Neural crest cell (in vitro differentiated cells): ENCODE measurements around the gene ATXN7L1. TPM values are rescaled to one million over a fixed set of nuclear protein-coding genes. Genes with fewer than 3 reads are reported as not detected.

ENCODE experiments used
- DNase-seq: peaks from one replicate; pipeline ENCODE4 v3.0.0; 2021; ENCODE audit warnings: low read depth, mixed read lengths, low spot score
- H3K27ac Mint-ChIP-seq: one replicate; pipeline ENCODE4 v1.8.0; 2021; ENCODE audit warnings: mild to moderate bottlenecking, mixed read lengths; ENCODE audit not compliant: unreplicated experiment
- H3K27me3 Mint-ChIP-seq: 2 replicates; pipeline ENCODE4 v1.8.0; 2021; ENCODE audit warnings: low read depth, mild to moderate bottlenecking, mixed read lengths
- H3K36me3 Mint-ChIP-seq: 2 replicates; pipeline ENCODE4 v1.8.0; 2021; ENCODE audit warnings: low read depth, mild to moderate bottlenecking, mixed read lengths
- H3K4me1 Mint-ChIP-seq: 2 replicates; pipeline ENCODE4 v1.8.0; 2021; ENCODE audit warnings: mixed read lengths
- H3K4me3 Mint-ChIP-seq: one replicate; pipeline ENCODE4 v1.8.0; 2021; ENCODE audit warnings: mild to moderate bottlenecking, mixed read lengths
- H3K9me3 Mint-ChIP-seq: 2 replicates; pipeline ENCODE4 v1.8.0; 2021; ENCODE audit warnings: mixed read lengths
- total RNA-seq: library from RNA; stranded (reverse); gene quantifications from 2 replicates; pipeline ENCODE4 v1.2.1, GENCODE V29; 2021
- TF ChIP-seq, protein P1 (sequence below): fragments of 200-600 bp; sonication (generic); conservative IDR thresholded peaks from 2 replicates; pipeline ENCODE4 v1.5.0; 2021; ENCODE audit warnings: antibody characterized with exemption, mild to moderate bottlenecking

The ATXN7L1 gene
- total RNA-seq, 1 donor from 2014 or later, result 14.4 TPM

DNA sequence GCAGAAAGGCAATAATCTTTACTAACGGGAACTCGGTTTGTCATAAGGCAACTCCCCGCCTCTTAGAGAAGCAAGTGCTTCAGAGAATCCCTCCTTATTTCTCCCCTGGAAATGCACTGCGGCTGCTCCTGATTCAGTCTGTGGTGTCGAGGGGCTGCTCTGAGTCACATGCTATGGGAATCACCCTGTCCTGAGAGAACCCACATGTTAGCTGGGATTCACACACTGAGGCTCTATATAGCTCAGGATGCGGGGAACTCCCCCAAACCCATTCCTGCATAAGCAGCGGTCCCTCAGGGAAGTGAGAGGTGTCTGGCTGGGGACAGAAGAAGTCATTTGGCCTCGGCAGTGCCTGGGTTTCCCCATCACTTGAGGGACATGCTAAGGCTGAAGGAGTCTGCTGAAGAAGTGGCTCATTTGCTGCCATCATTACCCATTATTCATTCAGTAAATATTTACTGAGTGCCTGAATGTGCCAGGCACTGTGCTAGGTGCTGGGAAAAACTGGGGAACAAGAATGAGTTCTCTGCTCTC is 87.5 kb downstream of the ATXN7L1 start:
- Mint-ChIP-seq H3K9me3 (no peaks in the 10 kb centered on the region), H3K27me3 (no peaks in the 10 kb centered on the region), H3K27ac (no peak overlapping the region), H3K4me3 (no peak overlapping the region), H3K36me3 (peaks cover 11% of the 10 kb centered on the region), H3K4me1 (peaks cover 3% of the 10 kb centered on the region)
- DNase-seq, result no peak
- TF ChIP-seq, protein P1, sequence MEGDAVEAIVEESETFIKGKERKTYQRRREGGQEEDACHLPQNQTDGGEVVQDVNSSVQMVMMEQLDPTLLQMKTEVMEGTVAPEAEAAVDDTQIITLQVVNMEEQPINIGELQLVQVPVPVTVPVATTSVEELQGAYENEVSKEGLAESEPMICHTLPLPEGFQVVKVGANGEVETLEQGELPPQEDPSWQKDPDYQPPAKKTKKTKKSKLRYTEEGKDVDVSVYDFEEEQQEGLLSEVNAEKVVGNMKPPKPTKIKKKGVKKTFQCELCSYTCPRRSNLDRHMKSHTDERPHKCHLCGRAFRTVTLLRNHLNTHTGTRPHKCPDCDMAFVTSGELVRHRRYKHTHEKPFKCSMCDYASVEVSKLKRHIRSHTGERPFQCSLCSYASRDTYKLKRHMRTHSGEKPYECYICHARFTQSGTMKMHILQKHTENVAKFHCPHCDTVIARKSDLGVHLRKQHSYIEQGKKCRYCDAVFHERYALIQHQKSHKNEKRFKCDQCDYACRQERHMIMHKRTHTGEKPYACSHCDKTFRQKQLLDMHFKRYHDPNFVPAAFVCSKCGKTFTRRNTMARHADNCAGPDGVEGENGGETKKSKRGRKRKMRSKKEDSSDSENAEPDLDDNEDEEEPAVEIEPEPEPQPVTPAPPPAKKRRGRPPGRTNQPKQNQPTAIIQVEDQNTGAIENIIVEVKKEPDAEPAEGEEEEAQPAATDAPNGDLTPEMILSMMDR, result no peak

DNA sequence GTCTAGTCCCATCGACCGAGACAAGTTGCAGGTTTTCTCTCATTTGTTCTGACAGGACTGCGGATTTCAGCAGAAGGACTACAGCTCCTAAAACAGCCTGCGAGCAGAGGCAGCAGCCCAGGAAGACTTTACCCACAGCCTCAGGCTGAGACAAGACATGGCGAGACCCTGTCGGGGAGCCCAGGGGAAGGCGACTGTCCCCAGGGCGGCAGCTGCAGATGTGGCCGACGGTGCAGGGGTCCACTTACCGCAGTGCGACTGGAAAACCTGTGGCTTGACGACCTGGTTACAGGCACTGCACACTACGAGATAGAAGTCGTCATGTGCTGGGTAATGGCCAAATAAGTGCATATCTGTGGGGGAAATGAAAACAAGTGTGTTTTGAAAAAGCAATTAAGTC is 88.0 kb downstream of the ATXN7L1 start:
- no peaks in the 10 kb centered on the region for H3K9me3 Mint-ChIP-seq
- peaks cover 11% of the 10 kb centered on the region for H3K36me3 Mint-ChIP-seq
- H3K27ac Mint-ChIP-seq, result no peak overlapping the region
- no peak overlapping the region for H3K4me3 Mint-ChIP-seq
- DNase-seq, result no peak
- H3K4me1 Mint-ChIP-seq, result peaks cover 3% of the 10 kb centered on the region
- TF ChIP-seq, protein P1, result no peak
- H3K27me3 Mint-ChIP-seq, result no peaks in the 10 kb centered on the region

DNA sequence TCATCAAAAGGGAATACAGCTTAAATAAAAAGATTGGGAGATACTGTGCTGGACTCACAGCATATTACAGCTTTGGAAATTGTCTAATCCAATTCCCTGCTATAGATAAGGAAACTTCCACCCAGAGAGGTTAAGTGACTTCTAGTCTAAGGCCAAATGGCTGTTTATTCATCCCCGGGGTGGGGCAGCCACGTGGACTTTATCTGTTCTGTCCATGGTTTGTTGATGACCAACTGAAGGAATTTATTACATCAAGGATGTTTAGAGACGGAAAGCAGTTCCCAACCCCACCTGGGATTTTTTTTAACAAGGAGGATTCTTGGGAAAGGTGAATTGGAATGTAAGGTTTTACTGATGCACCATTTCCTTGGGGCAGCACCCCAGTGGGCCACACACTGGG is 88.6 kb downstream of the ATXN7L1 start:
- no peak overlapping the region for H3K4me3 Mint-ChIP-seq
- DNase-seq, result no peak
- H3K36me3 Mint-ChIP-seq, result peaks cover 9% of the 10 kb centered on the region
- no peak overlapping the region for H3K27ac Mint-ChIP-seq
- TF ChIP-seq, protein P1, result no peak
- no peaks in the 10 kb centered on the region for H3K9me3 Mint-ChIP-seq
- no peaks in the 10 kb centered on the region for H3K27me3 Mint-ChIP-seq
- H3K4me1 Mint-ChIP-seq, result peaks cover 3% of the 10 kb centered on the region

DNA sequence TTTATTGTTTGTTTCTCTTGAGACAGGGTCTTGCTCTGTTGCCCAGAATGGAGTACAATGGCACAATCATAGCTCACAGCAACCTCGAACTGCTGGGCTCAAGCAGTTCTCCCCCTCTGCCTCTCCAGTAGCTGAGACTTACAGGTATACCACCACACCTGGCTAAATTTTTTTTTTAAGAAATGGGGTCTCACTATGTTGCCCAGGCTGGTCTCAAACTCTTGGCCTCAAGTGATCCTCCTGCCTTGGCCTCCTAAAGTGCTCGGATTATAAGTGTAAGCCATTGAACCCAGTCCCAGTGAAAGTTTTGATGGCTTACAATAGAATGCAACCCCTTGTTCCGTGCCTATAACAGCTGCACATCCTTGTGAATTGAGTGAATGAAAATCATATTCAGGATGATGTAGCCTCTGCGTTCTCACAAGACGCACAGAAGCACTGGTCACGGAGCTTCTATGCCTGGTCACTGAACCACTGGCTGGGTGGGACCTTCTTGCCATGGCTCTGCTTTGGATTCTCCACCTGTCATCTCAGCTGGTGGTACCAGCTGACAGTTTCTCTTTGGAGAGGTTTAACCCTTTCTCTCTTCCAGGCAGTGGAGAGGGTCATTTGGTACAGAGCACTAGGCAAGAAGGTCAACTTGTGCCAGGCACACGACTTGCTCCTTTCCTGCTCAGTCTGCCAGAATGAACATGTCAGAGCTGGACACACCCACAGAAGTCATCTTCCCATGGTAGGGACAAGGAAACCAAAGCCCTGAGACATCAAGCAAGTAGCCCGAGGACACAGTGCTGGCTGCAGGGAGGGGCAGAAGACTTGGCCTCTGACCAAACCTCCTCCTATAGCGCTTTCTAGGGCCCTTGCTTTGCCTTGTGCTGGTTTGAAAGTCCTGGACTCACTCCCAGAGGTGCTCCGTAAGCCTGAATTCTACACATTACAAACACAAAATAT is 89.6 kb downstream of the ATXN7L1 start:
- no peaks in the 10 kb centered on the region for H3K4me1 Mint-ChIP-seq
- H3K9me3 Mint-ChIP-seq, result no peaks in the 10 kb centered on the region
- H3K27ac Mint-ChIP-seq, result peak overlapping the region; percentile 35
- no peaks in the 10 kb centered on the region for H3K27me3 Mint-ChIP-seq
- peaks cover 9% of the 10 kb centered on the region for H3K36me3 Mint-ChIP-seq
- no peak overlapping the region for H3K4me3 Mint-ChIP-seq
- DNase-seq, result no peak
- TF ChIP-seq, protein P1, result no peak

DNA sequence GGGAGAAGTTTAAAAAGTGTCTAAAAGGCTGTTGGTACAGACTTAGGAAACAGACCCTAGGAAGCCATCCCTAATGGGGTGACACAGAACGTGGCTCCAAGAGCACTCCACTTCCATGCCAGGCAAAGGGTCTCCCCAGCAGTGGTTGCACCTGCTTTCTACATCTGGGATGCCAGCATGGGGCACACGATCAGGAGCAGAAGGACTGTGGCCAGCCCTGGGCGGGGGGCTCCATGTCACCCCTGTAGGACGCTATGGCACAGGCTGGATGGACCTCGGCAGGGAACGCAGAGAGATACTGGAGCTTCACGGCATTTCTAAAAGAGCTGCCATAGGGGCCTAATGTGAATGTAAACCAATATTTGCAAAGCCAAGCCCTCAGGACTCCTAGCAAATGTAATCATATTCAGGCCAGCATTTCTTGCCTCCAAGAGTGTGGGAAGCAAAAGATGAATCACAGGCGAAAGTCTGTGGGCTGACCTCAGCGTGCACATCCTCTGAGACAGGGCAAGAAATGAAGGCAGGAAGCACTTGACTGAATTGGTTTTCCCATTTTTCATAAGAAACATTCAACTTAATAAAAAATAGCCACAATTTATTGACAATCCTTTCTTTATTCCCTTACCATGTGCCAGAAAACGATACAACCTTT is 93.9 kb downstream of the ATXN7L1 start:
- H3K27me3 Mint-ChIP-seq, result no peaks in the 10 kb centered on the region
- H3K4me1 Mint-ChIP-seq, result peaks cover 11% of the 10 kb centered on the region
- H3K4me3 Mint-ChIP-seq, result no peak overlapping the region
- H3K36me3 Mint-ChIP-seq, result peaks cover 6% of the 10 kb centered on the region
- H3K27ac Mint-ChIP-seq, result no peak overlapping the region
- no peaks in the 10 kb centered on the region for H3K9me3 Mint-ChIP-seq
- DNase-seq, result no peak
- TF ChIP-seq, protein P1, result no peak
